Upper lobe of left lung (tissue), 4 donors: Measurements from ENCODE around the gene ASTN1.

Source experiments
- CTCF ChIP-seq, 6 experiments: fragments of 450-650 bp in 4 of 6; fragments of 200-600 bp in 2 of 6; sonication (generic) in 2 of 6; IDR thresholded peaks; one replicate each; pipeline ENCODE4 v1.5.1; 2016 to 2019; ENCODE audit warnings: antibody characterized with exemption in 6 of 6
- EP300 ChIP-seq, 4 donors: sonication (generic); formaldehyde crosslinking; IDR thresholded peaks; one replicate each; pipeline ENCODE4 v1.5.1; 2017; ENCODE audit warnings: antibody characterized with exemption in 4 of 4, control low read depth in 2 of 4
- POLR2A ChIP-seq, 4 donors: fragments of 450-650 bp; IDR thresholded peaks; one replicate each; pipeline ENCODE4 v1.5.1; 2016 to 2017; ENCODE audit warnings: antibody characterized with exemption in 4 of 4, mild to moderate bottlenecking in 2 of 4
- POLR2AphosphoS5 ChIP-seq, 2 donors: sonication (generic); formaldehyde crosslinking; IDR thresholded peaks; one replicate each; pipeline ENCODE4 v1.5.1; 2017; ENCODE audit warnings: antibody characterized with exemption in 2 of 2

GRCh38 chr1:177054542-177054941 lies 110.0 kb downstream of the ASTN1 start:
- TF ChIP-seq POLR2A (IDR thresholded peaks at IDR 0.05), result no peak
- no peak for TF ChIP-seq POLR2AphosphoS5 (IDR thresholded peaks at IDR 0.05)
- no peak for TF ChIP-seq CTCF (IDR thresholded peaks at IDR 0.05)
- TF ChIP-seq EP300 (IDR thresholded peaks at IDR 0.05), result no peak
